GM12891 (cell line): ENCODE results near the gene TAB2.

Experiments used
- PAX5 ChIP-seq: IDR thresholded peaks from 2 replicates; pipeline ENCODE4 v1.6.1; 2011; ENCODE audit warnings: low read length, moderate library complexity, mild to moderate bottlenecking; ENCODE audit not compliant: insufficient read depth, severe bottlenecking
- POLR2A ChIP-seq: IDR thresholded peaks from 2 replicates; pipeline ENCODE4 v1.6.1; 2011; ENCODE audit warnings: low read depth, low read length, control low read depth
- POLR2AphosphoS5 ChIP-seq: IDR thresholded peaks from 2 replicates; pipeline ENCODE4 v1.6.1; 2011; ENCODE audit warnings: low read depth, low read length, control low read depth
- POU2F2 ChIP-seq: IDR thresholded peaks from 2 replicates; pipeline ENCODE4 v1.6.1; 2011; ENCODE audit warnings: low read depth, mild to moderate bottlenecking, control low read depth, low read length, moderate library complexity
- TAF1 ChIP-seq: IDR thresholded peaks from 2 replicates; pipeline ENCODE4 v1.6.1; 2011; ENCODE audit warnings: low read depth, low read length, control low read depth

GRCh38 chr6:149459761-149460160 is 142.2 kb downstream of the TAB2 start:
- TF ChIP-seq POLR2A: no peak
- no peak for TF ChIP-seq POLR2AphosphoS5
- TF ChIP-seq PAX5: no peak
- TF ChIP-seq POU2F2: no peak
- TF ChIP-seq TAF1: no peak
